Nephron (organoid): ENCODE results near the gene MARCHF11.

Source experiments
- H3K27ac Mint-ChIP-seq, 3 experiments: 2 replicates each; pipeline ENCODE4 v1.8.0; 2020; ENCODE audit warnings: mixed read lengths in 3 of 3, mild to moderate bottlenecking in 2 of 3, moderate library complexity in 1 of 3
- H3K27me3 Mint-ChIP-seq: 2 replicates; pipeline ENCODE4 v1.8.0; 2021; ENCODE audit warnings: low read depth, mild to moderate bottlenecking, moderate library complexity, mixed read lengths
- H3K36me3 Mint-ChIP-seq: 2 replicates; pipeline ENCODE4 v1.8.0; 2020; ENCODE audit warnings: low read depth, mixed read lengths
- H3K4me1 Mint-ChIP-seq: 2 replicates; pipeline ENCODE4 v1.8.0; 2020; ENCODE audit warnings: mixed read lengths
- H3K4me3 Mint-ChIP-seq, 3 experiments: 2 replicates each; pipeline ENCODE4 v1.8.0; 2020; ENCODE audit warnings: mild to moderate bottlenecking in 3 of 3, mixed read lengths in 3 of 3, moderate library complexity in 2 of 3
- H3K9me3 Mint-ChIP-seq: 2 replicates; pipeline ENCODE4 v1.8.0; 2020; ENCODE audit warnings: mixed read lengths
- TF ChIP-seq, protein P1 (sequence below), 3 experiments: fragments of 200-600 bp; sonication (generic); IDR thresholded peaks; one replicate each; pipeline ENCODE4 v1.5.0; 2021; ENCODE audit warnings: antibody characterized with exemption in 3 of 3; ENCODE audit not compliant: unreplicated experiment in 3 of 3

The MARCHF11 gene

GRCh38 chr5:16108418-16108817, 71.2 kb downstream of the MARCHF11 start:
- TF ChIP-seq, protein P1, sequence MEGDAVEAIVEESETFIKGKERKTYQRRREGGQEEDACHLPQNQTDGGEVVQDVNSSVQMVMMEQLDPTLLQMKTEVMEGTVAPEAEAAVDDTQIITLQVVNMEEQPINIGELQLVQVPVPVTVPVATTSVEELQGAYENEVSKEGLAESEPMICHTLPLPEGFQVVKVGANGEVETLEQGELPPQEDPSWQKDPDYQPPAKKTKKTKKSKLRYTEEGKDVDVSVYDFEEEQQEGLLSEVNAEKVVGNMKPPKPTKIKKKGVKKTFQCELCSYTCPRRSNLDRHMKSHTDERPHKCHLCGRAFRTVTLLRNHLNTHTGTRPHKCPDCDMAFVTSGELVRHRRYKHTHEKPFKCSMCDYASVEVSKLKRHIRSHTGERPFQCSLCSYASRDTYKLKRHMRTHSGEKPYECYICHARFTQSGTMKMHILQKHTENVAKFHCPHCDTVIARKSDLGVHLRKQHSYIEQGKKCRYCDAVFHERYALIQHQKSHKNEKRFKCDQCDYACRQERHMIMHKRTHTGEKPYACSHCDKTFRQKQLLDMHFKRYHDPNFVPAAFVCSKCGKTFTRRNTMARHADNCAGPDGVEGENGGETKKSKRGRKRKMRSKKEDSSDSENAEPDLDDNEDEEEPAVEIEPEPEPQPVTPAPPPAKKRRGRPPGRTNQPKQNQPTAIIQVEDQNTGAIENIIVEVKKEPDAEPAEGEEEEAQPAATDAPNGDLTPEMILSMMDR (IDR thresholded peaks at IDR 0.05; ENCODE audit: unreplicated experiment in 3 of 3), result no peak
- peaks cover 3% of the 10 kb centered on the region for H3K27me3 Mint-ChIP-seq
- H3K9me3 Mint-ChIP-seq, result peaks cover 20% of the 10 kb centered on the region
- no peaks in the 10 kb centered on the region for H3K4me1 Mint-ChIP-seq
- no peak overlapping the region for H3K4me3 Mint-ChIP-seq
- no peak overlapping the region for H3K27ac Mint-ChIP-seq
- no peaks in the 10 kb centered on the region for H3K36me3 Mint-ChIP-seq

- Mint-ChIP-seq H3K27me3 (peaks cover 7% of the 10 kb centered on the region), H3K27ac (no peak overlapping the region), H3K4me3 (no peak overlapping the region), H3K4me1 (no peaks in the 10 kb centered on the region), H3K36me3 (no peaks in the 10 kb centered on the region), H3K9me3 (peaks cover 20% of the 10 kb centered on the region)
- TF ChIP-seq, protein P1 (IDR thresholded peaks at IDR 0.05; ENCODE audit: unreplicated experiment in 3 of 3), result no peak
Observed at GRCh38 chr5:16104961-16105360, 74.6 kb downstream of the MARCHF11 start.

GRCh38 chr5:16095612-16096011, 84.0 kb downstream of the MARCHF11 start:
- TF ChIP-seq, protein P1 (IDR thresholded peaks at IDR 0.05; ENCODE audit: unreplicated experiment in 3 of 3), result no peak
- H3K27me3 Mint-ChIP-seq, result no peaks in the 10 kb centered on the region
- H3K4me1 Mint-ChIP-seq, result no peaks in the 10 kb centered on the region
- H3K9me3 Mint-ChIP-seq, result no peaks in the 10 kb centered on the region
- no peak overlapping the region for H3K4me3 Mint-ChIP-seq
- H3K36me3 Mint-ChIP-seq, result no peaks in the 10 kb centered on the region
- no peak overlapping the region for H3K27ac Mint-ChIP-seq

DNA sequence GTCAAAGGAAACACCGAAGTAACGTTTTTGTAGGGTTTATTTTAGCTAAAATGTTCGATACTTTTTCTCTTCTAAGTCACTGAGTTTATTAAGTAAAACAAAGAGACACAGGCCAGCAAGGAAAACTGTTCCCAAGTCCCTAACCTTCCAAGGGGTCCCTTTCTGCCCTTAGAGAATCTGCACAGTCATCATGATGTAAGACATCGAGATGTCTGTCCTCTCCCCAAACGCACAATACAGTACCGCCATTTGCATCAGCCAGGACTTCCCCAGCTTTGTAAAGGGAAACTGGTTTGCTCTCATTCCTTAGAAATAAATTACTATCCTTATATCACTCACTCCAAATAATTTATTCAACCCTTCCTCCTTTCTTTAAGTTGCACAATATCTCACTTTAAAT, 89.3 kb downstream of the MARCHF11 start:
- Mint-ChIP-seq H3K27me3 (no peaks in the 10 kb centered on the region), H3K9me3 (no peaks in the 10 kb centered on the region), H3K27ac (no peak overlapping the region), H3K36me3 (no peaks in the 10 kb centered on the region), H3K4me3 (no peak overlapping the region), H3K4me1 (no peaks in the 10 kb centered on the region)
- TF ChIP-seq, protein P1 (IDR thresholded peaks at IDR 0.05; ENCODE audit: unreplicated experiment in 3 of 3), result no peak

GRCh38 chr5:16082982-16083381, 96.6 kb downstream of the MARCHF11 start:
- Mint-ChIP-seq H3K4me1 (no peaks in the 10 kb centered on the region), H3K9me3 (no peaks in the 10 kb centered on the region), H3K27ac (no peak overlapping the region), H3K36me3 (no peaks in the 10 kb centered on the region), H3K27me3 (peaks cover 5% of the 10 kb centered on the region), H3K4me3 (no peak overlapping the region)
- TF ChIP-seq, protein P1 (IDR thresholded peaks at IDR 0.05; ENCODE audit: unreplicated experiment in 3 of 3), result no peak

GRCh38 chr5:16082053-16082452, 97.5 kb downstream of the MARCHF11 start:
- TF ChIP-seq, protein P1 (IDR thresholded peaks at IDR 0.05; ENCODE audit: unreplicated experiment in 3 of 3), result no peak
- Mint-ChIP-seq H3K36me3 (no peaks in the 10 kb centered on the region), H3K27ac (no peak overlapping the region), H3K27me3 (peaks cover 5% of the 10 kb centered on the region), H3K4me3 (no peak overlapping the region), H3K4me1 (no peaks in the 10 kb centered on the region), H3K9me3 (no peaks in the 10 kb centered on the region)
